SK-N-SH (cell line): ENCODE data around the gene BAIAP2. TPM values are rescaled to one million over a fixed set of nuclear protein-coding genes. Genes with fewer than 3 reads are reported as not detected.

ENCODE experiments used
- CTCF ChIA-PET: fragments of 300-600, 350-600 bp; formaldehyde crosslinking; extraction: SDS; loops from one replicate; lab custom pipeline; 2021; lab: Yijun Ruan, JAX
- POLR2A ChIA-PET: fragments of 350-600 bp; sonication (Branson Sonifier 250); formaldehyde crosslinking; extraction: SDS; loops from one replicate; lab custom pipeline; 2020; ENCODE audit warnings: antibody characterized with exemption, inconsistent platforms; lab: Yijun Ruan, JAX
- DNase-seq: peaks from one replicate; pipeline ENCODE4 v3.0.0; 2012
- H2AFZ ChIP-seq: fragments of 200-600 bp; sonication (generic); 2 replicates; pipeline ENCODE4 v1.8.1; 2016; ENCODE audit warnings: antibody characterized with exemption, mild to moderate bottlenecking, low read depth
- H3F3A ChIP-seq: fragments of 200-600 bp; sonication (generic); replicated peaks from 2 replicates; pipeline ENCODE3; 2016; ENCODE audit warnings: antibody characterized with exemption, mild to moderate bottlenecking; ENCODE audit not compliant: insufficient read depth
- H3K27ac ChIP-seq, 2 experiments: fragments of 200-500 bp in 1 of 2; fragments of 200-600 bp in 1 of 2; sonication (Bioruptor generic) in 1 of 2; sonication (generic), shearing (Covaris generic) in 1 of 2; 2 replicates each; pipeline versions ENCODE4 v1.5.1 to v1.6.1; 2014 to 2016; ENCODE audit warnings: low read depth in 2 of 2, inconsistent platforms in 1 of 2, low read length in 1 of 2, mild to moderate bottlenecking in 1 of 2, mixed read lengths in 1 of 2
- H3K27me3 ChIP-seq: fragments of 200-600 bp; sonication (generic), shearing (Covaris generic); 2 replicates; pipeline ENCODE4 v1.6.1; 2016; ENCODE audit warnings: mixed run types; ENCODE audit not compliant: insufficient read depth
- H3K36me3 ChIP-seq, 2 experiments: fragments of 200-500 bp in 1 of 2; fragments of 200-600 bp in 1 of 2; sonication (Bioruptor generic) in 1 of 2; sonication (generic) in 1 of 2; replicated peaks in 1 of 2; 2 replicates each; pipeline versions ENCODE3 to v1.5.1; 2014 to 2016; ENCODE audit warnings: low read length in 1 of 2, mild to moderate bottlenecking in 1 of 2; ENCODE audit not compliant: insufficient read depth in 2 of 2, control insufficient read depth in 1 of 2
- H3K4me1 ChIP-seq, 2 experiments: fragments of 200-500 bp in 1 of 2; fragments of 200-600 bp in 1 of 2; sonication (Bioruptor generic) in 1 of 2; sonication (generic), shearing (Covaris generic) in 1 of 2; 2 replicates each; pipeline versions ENCODE4 v1.5.1 to v1.6.1; 2014 to 2016; ENCODE audit warnings: low read depth in 1 of 2, low read length in 1 of 2, mixed run types in 1 of 2; ENCODE audit not compliant: insufficient read depth in 2 of 2, control insufficient read depth in 1 of 2
- H3K4me2 ChIP-seq: fragments of 200-600 bp; sonication (generic), shearing (Covaris generic); 2 replicates; pipeline ENCODE4 v1.6.1; 2017; ENCODE audit warnings: mixed run types
- H3K4me3 ChIP-seq, 2 experiments: fragments of 200-500 bp in 1 of 2; fragments of 200-600 bp in 1 of 2; sonication (Bioruptor generic) in 1 of 2; sonication (generic), shearing (Covaris generic) in 1 of 2; 2 replicates each; pipeline versions ENCODE4 v1.5.1 to v1.8.1; 2014 to 2016; ENCODE audit warnings: low read depth in 2 of 2, inconsistent platforms in 1 of 2, low read length in 1 of 2, mild to moderate bottlenecking in 1 of 2, mixed read lengths in 1 of 2, moderate library complexity in 1 of 2
- H3K79me2 ChIP-seq: fragments of 200-600 bp; sonication (generic); 2 replicates; pipeline ENCODE4 v1.8.1; 2017; ENCODE audit warnings: mild to moderate bottlenecking; ENCODE audit not compliant: insufficient read depth
- H3K9ac ChIP-seq: fragments of 200-600 bp; sonication (generic); 2 replicates; pipeline ENCODE4 v1.6.1; 2017; ENCODE audit warnings: mixed run types
- H3K9me2 ChIP-seq: fragments of 200-600 bp; sonication (generic); 2 replicates; pipeline ENCODE4 v1.6.1; 2017; ENCODE audit warnings: mixed run types
- H3K9me3 ChIP-seq: fragments of 200-600 bp; sonication (generic); 2 replicates; pipeline ENCODE4 v1.6.1; 2017; ENCODE audit warnings: mixed run types, mild to moderate bottlenecking, moderate library complexity
- H4K20me1 ChIP-seq: fragments of 200-600 bp; sonication (generic); 2 replicates; pipeline ENCODE4 v1.6.1; 2017; ENCODE audit warnings: mild to moderate bottlenecking, mixed run types; ENCODE audit not compliant: insufficient read depth
- GATA2 ChIP-seq: sonication (generic); formaldehyde crosslinking; IDR thresholded peaks from 2 replicates; pipeline ENCODE4 v1.5.0; 2020; ENCODE audit warnings: mild to moderate bottlenecking, missing genetic modification reagents
- NRF1 ChIP-seq: IDR thresholded peaks from 2 replicates; pipeline ENCODE4 v1.6.1; 2012; ENCODE audit warnings: low read depth, mild to moderate bottlenecking, low read length
- POLR2AphosphoS5 ChIP-seq: IDR thresholded peaks from 2 replicates; pipeline ENCODE4 v1.6.1; 2012; ENCODE audit warnings: low read depth, low read length
- RAD21 ChIP-seq: IDR thresholded peaks from 2 replicates; pipeline ENCODE4 v1.6.1; 2012; ENCODE audit warnings: mild to moderate bottlenecking, low read length
- TEAD4 ChIP-seq: IDR thresholded peaks from 2 replicates; pipeline ENCODE4 v1.4.0; 2012; ENCODE audit warnings: mild to moderate bottlenecking, borderline replicate concordance; ENCODE audit not compliant: insufficient read depth
- WGBS: methylation state at CpG from one replicate; pipeline ENCODE4 v1.1.6; 2017; ENCODE audit warnings: low lambda C conversion rate; 5-methylcytosine and 5-hydroxymethylcytosine counted together
- polyA plus RNA-seq, 3 experiments: library from polyadenylated mRNA; depleted of rRNA; stranded (reverse); fragments of >200 nt; gene quantifications; 2 replicates each; pipeline ENCODE4 v1.2.3, GENCODE V29; 2012
- TF ChIP-seq, protein P1 (sequence below): IDR thresholded peaks from 2 replicates; pipeline ENCODE4 v1.4.0; 2012; ENCODE audit warnings: low read depth, borderline replicate concordance

The BAIAP2 gene
- polyA plus RNA-seq, 1 of the 3 experiments (the other 2 are of a cell fraction): 19.8 TPM

DNA sequence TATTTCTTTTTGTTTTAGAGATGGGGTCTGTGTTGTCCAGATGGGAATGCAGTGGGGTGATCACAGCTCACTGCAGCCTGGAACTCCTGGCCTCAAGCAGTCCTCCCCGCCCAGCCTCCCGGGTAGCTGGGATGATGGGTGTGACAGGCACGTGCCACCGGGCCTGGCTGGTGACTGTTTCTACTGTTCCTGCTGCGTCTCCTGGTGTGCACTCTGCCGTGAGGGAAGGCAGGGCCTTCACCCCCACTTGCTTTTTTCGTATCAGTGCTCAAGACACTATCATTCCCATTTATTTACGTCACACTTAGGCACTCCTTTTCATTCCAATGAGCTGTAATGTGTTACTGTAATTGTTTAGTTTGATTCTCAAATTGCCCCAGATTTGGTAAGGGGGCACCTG, 105.1 kb downstream of the BAIAP2 start:
- peaks cover 0 to 7% of the 10 kb centered on the region in 2 experiments; a peak in 1 of 4 replicates for H3K4me1 ChIP-seq
- no peak overlapping the region for H2AFZ ChIP-seq
- DNase-seq: no peak
- H3K4me3 ChIP-seq: no peak overlapping the region
- H4K20me1 ChIP-seq: no peaks in the 10 kb centered on the region
- no peaks in the 10 kb centered on the region for H3K27me3 ChIP-seq
- H3F3A ChIP-seq: peaks cover 12% of the 10 kb centered on the region
- CTCF ChIA-PET: interaction anchor here (0.5 to 8.8 kb wide), 6 partner anchors 18 to 345 kb away, joined by 3 to 147 read pairs (median 4); partner anchors contain the start of genes NDUFAF8 and TEPSIN
- WGBS: 59% methylated on average over 8 of the region's 8 CpGs
- H3K36me3 ChIP-seq: no peaks in the 10 kb centered on the region
- no peaks in the 10 kb centered on the region for H3K79me2 ChIP-seq
- no peak overlapping the region for H3K27ac ChIP-seq
- no peaks in the 10 kb centered on the region for H3K9me2 ChIP-seq
- H3K9me3 ChIP-seq: no peaks in the 10 kb centered on the region
- TF ChIP-seq TEAD4: no peak
- TF ChIP-seq, protein P1, sequence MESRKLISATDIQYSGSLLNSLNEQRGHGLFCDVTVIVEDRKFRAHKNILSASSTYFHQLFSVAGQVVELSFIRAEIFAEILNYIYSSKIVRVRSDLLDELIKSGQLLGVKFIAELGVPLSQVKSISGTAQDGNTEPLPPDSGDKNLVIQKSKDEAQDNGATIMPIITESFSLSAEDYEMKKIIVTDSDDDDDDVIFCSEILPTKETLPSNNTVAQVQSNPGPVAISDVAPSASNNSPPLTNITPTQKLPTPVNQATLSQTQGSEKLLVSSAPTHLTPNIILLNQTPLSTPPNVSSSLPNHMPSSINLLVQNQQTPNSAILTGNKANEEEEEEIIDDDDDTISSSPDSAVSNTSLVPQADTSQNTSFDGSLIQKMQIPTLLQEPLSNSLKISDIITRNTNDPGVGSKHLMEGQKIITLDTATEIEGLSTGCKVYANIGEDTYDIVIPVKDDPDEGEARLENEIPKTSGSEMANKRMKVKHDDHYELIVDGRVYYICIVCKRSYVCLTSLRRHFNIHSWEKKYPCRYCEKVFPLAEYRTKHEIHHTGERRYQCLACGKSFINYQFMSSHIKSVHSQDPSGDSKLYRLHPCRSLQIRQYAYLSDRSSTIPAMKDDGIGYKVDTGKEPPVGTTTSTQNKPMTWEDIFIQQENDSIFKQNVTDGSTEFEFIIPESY: no peak
- no peak for TF ChIP-seq RAD21
- no peak for TF ChIP-seq GATA2 (CRISPR knock-in tag)
- no peak for TF ChIP-seq POLR2AphosphoS5
- TF ChIP-seq, all 33 proteins: peak for 0
- Histone ChIP-seq H3K4me2 (no peak overlapping the region), H3K9ac (no peak overlapping the region)
- POLR2A ChIA-PET: no interaction called here

DNA sequence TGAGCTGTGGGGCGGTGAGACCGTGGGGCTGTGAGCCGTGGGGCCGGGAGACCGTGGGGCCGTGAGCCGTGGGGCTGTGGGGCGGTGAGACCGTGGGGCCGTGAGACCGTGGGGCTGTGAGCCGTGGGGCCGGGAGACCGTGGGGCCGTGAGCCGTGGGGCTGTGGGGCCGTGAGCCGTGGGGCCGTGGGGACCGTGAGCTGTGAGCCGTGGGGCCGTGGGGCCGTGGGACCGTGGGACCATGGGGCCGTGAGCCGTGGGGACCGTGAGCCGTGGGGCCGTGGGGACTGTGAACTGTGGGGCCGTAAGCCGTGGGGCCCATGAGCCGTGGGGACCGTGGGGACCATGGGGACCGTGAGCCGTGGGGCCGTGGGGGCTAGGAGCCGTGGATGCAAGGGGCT, 105.7 kb downstream of the BAIAP2 start:
- H3K9ac ChIP-seq: no peak overlapping the region
- ChIA-PET POLR2A (no interaction called here), CTCF (interaction anchor here (1.3 to 8.8 kb wide), 7 partner anchors 23 to 344 kb away, joined by 3 to 147 read pairs (median 15); partner anchors contain the start of genes AATK, CEP131, NDUFAF8 and PVALEF)
- no peaks in the 10 kb centered on the region for H3K79me2 ChIP-seq
- DNase-seq: no peak
- H3K36me3 ChIP-seq: no peaks in the 10 kb centered on the region
- H3F3A ChIP-seq: peaks cover 12% of the 10 kb centered on the region
- no peak for TF ChIP-seq NRF1
- H3K4me3 ChIP-seq: no peak overlapping the region
- H3K9me2 ChIP-seq: no peaks in the 10 kb centered on the region
- H3K4me2 ChIP-seq: no peak overlapping the region
- WGBS: 76% methylated on average over 25 of the region's 37 CpGs
- H3K27me3 ChIP-seq: no peaks in the 10 kb centered on the region
- no peaks in the 10 kb centered on the region for H3K9me3 ChIP-seq
- no peak overlapping the region for H3K27ac ChIP-seq
- no peak overlapping the region for H2AFZ ChIP-seq
- H4K20me1 ChIP-seq: no peaks in the 10 kb centered on the region
- peaks cover 0 to 7% of the 10 kb centered on the region in 2 experiments; a peak in 1 of 4 replicates for H3K4me1 ChIP-seq
